Natural killer cell (primary cell): ENCODE results near the gene CER1. TPM values are rescaled to one million over a fixed set of nuclear protein-coding genes. Genes with fewer than 3 reads are reported as not detected.
A peak's percentile ranks its signal among the peaks of the same experiment; 100 is the strongest.

Experiments used
- ATAC-seq, 3 donors: fragments of 150-1000 bp in 2 of 3; fragments of 200-7000 bp in 1 of 3; cut with Tn5 transposase; 1 replicate in 1 of 3; 2 replicates in 2 of 3; pipeline ENCODE4 v1.10.0; 2021; ENCODE audit warnings: mild to moderate bottlenecking in 2 of 3, moderate library complexity in 2 of 3
- DNase-seq, 2 donors: peaks; one replicate each; pipeline versions ENCODE4 v3.0.0 to v3.0.0-alpha.2; 2013 to 2021; ENCODE audit warnings: mixed read lengths in 1 of 2
- H3K27ac ChIP-seq: one replicate; pipeline ENCODE4 v1.5.1; 2013; ENCODE audit warnings: mild to moderate bottlenecking, low read length
- H3K27me3 ChIP-seq: one replicate; pipeline ENCODE4 v1.6.1; 2013; ENCODE audit warnings: low read length; ENCODE audit not compliant: control insufficient read depth, insufficient read depth
- H3K36me3 ChIP-seq: one replicate; pipeline ENCODE4 v1.6.1; 2013; ENCODE audit warnings: low read length; ENCODE audit not compliant: control insufficient read depth, insufficient read depth
- H3K4me1 ChIP-seq: one replicate; pipeline ENCODE4 v1.6.1; 2013; ENCODE audit warnings: low read length; ENCODE audit not compliant: control insufficient read depth, insufficient read depth
- H3K4me3 ChIP-seq: one replicate; pipeline ENCODE4 v1.5.1; 2013; ENCODE audit warnings: low read length
- H3K9me3 ChIP-seq: one replicate; pipeline ENCODE4 v1.6.1; 2013; ENCODE audit warnings: low read length; ENCODE audit not compliant: control insufficient read depth, insufficient read depth
- H3K27ac Mint-ChIP-seq, 2 donors: one replicate each; pipeline ENCODE4 v1.8.0; 2022; ENCODE audit warnings: mild to moderate bottlenecking in 2 of 2, mixed read lengths in 2 of 2, moderate library complexity in 1 of 2
- H3K27me3 Mint-ChIP-seq, 2 donors: one replicate each; pipeline ENCODE4 v1.8.0; 2022; ENCODE audit warnings: low read depth in 2 of 2, mixed read lengths in 2 of 2
- H3K36me3 Mint-ChIP-seq: one replicate; pipeline ENCODE4 v1.8.0; 2022; ENCODE audit warnings: mixed read lengths
- H3K4me1 Mint-ChIP-seq, 2 donors: one replicate each; pipeline ENCODE4 v1.8.0; 2022; ENCODE audit warnings: mixed read lengths in 2 of 2
- H3K4me3 Mint-ChIP-seq: one replicate; pipeline ENCODE4 v1.8.0; 2022; ENCODE audit warnings: mild to moderate bottlenecking, moderate library complexity, mixed read lengths
- H3K9me3 Mint-ChIP-seq, 2 donors: one replicate each; pipeline ENCODE4 v1.8.0; 2022; ENCODE audit warnings: mixed read lengths in 2 of 2
- CTCF ChIP-seq: fragments of 200-600 bp; IDR thresholded peaks from one replicate; pipeline ENCODE4 v1.8.0; 2022; ENCODE audit warnings: antibody characterized with exemption
- WGBS: methylation state at CpG from one replicate; pipeline ENCODE4 v1.1.7; 2013; ENCODE audit warnings: missing lambda C conversion rate; ENCODE audit not compliant: insufficient coverage; 5-methylcytosine and 5-hydroxymethylcytosine counted together
- intact Hi-C: fragments of 100-400 bp; cut with micrococcal nuclease; formaldehyde crosslinking; loops from one replicate; pipeline ENCODE4 v1.14.2; 2022
- total RNA-seq, 4 donors: library from RNA; stranded (reverse); fragments of 120-200 nt in 1 of 4; gene quantifications; one replicate each; pipeline versions ENCODE4 v1.2.3 to v1.2.4, GENCODE V29; 2013 to 2022

Gene CER1
- total RNA-seq: not detected
- total RNA-seq (2013): not detected

GRCh38 chr9:14722391-14723035 lies at the start of gene CER1:
TSS of gene CER1 (minus strand) at chr9:14722733. CDS start at chr9:14722672, 61 bp downstream.
- Mint-ChIP-seq H3K27me3 (peaks cover 9 to 36% of the 10 kb centered on the region in 2 donors), H3K4me3 (no peak within 1 kb of the TSS), H3K27ac (no peak within 1 kb of the TSS), H3K4me1 (no peaks in the 10 kb centered on the region), H3K9me3 (no peaks in the 10 kb centered on the region), H3K36me3 (no peaks in the 10 kb centered on the region)
- 84% methylated on average over 7 of the region's 7 CpGs for WGBS
- H3K4me3 ChIP-seq: no peak within 1 kb of the TSS
- H3K27me3 ChIP-seq: no peaks in the 10 kb centered on the region
- no peaks in the 10 kb centered on the region for H3K9me3 ChIP-seq
- H3K36me3 ChIP-seq: no peaks in the 10 kb centered on the region
- H3K27ac ChIP-seq: no peak within 1 kb of the TSS
- DNase-seq: no peak
- H3K4me1 ChIP-seq: no peaks in the 10 kb centered on the region
- no peak for TF ChIP-seq CTCF
- intact Hi-C loops: no loop called here
- ATAC-seq: no peak

- Mint-ChIP-seq H3K27me3 (peaks cover 4 to 23% of the 10 kb centered on the region in 2 donors), H3K4me1 (peaks cover 4% of the 10 kb centered on the region in 2 donors), H3K9me3 (no peaks in the 10 kb centered on the region), H3K27ac (no peak overlapping the region), H3K36me3 (no peaks in the 10 kb centered on the region), H3K4me3 (no peak overlapping the region)
- no peak overlapping the region for H3K27ac ChIP-seq
- no peaks in the 10 kb centered on the region for H3K4me1 ChIP-seq
- H3K4me3 ChIP-seq: no peak overlapping the region
- intact Hi-C loops: no loop called here
- no peak for TF ChIP-seq CTCF
- 84% methylated on average over 7 of the region's 7 CpGs for WGBS
- H3K36me3 ChIP-seq: no peaks in the 10 kb centered on the region
- no peaks in the 10 kb centered on the region for H3K9me3 ChIP-seq
- ATAC-seq (no peak), DNase-seq (no peak)
- H3K27me3 ChIP-seq: no peaks in the 10 kb centered on the region
Measured at GRCh38 chr9:14770592-14770991, 48.1 kb upstream of the CER1 start.

GRCh38 chr9:14769230-14769571 lies 46.7 kb upstream of the CER1 start:
- no peak overlapping the region for H3K27ac Mint-ChIP-seq
- DNase-seq: peak in 1 of 2 donors; percentile 3

More at GRCh38 chr9:14769230-14769571, 46.7 kb upstream of the CER1 start:
- H3K36me3 ChIP-seq: no peaks in the 10 kb centered on the region
- H3K27ac ChIP-seq: no peak overlapping the region
- Mint-ChIP-seq H3K36me3 (no peaks in the 10 kb centered on the region), H3K27me3 (peaks cover 4 to 25% of the 10 kb centered on the region in 2 donors), H3K4me3 (no peak overlapping the region), H3K4me1 (peaks cover 4% of the 10 kb centered on the region in 2 donors), H3K9me3 (no peaks in the 10 kb centered on the region)
- H3K4me3 ChIP-seq: no peak overlapping the region
- no peak for ATAC-seq
- H3K9me3 ChIP-seq: no peaks in the 10 kb centered on the region
- TF ChIP-seq CTCF: no peak
- intact Hi-C loops: loop anchor here (5.0 kb wide), 1 partner anchor 1342 kb away; no protein-coding TSS in a partner anchor
- no peaks in the 10 kb centered on the region for H3K4me1 ChIP-seq
- WGBS: 34% methylated on average over 2 of the region's 3 CpGs
- H3K27me3 ChIP-seq: no peaks in the 10 kb centered on the region
